Measurements from ENCODE around the gene DBT. TPM values are rescaled to one million over a fixed set of nuclear protein-coding genes. Genes with fewer than 3 reads are reported as not detected.
"Not testable (repeated sequence)": the region's sequence is repeated elsewhere in the genome, so short reads cannot be mapped to it uniquely, and the experiment has no call there.

DBT gene
- total and polyA plus RNA-seq, 8 donors, result 0.87 to 22.3 (median 6.3) TPM

GRCh38 chr1:100213141-100213540, 36.5 kb downstream of the DBT start:
- Histone ChIP-seq H3K4me1 (no peaks in the 10 kb centered on the region), H3K36me3 (peaks cover 29 to 97% (median 90%) of the 10 kb centered on the region in 4 donors), H3K9me3 (no peaks in the 10 kb centered on the region), H3K27ac (no peak overlapping the region), H3K27me3 (no peaks in the 10 kb centered on the region), H3K4me3 (no peak overlapping the region)
- 96 to 98% (median 98%) methylated on average over 15 to 37 of the region's 37 CpGs for WGBS, 5 donors
- intact Hi-C loops (cut with DNase I; ENCODE audit: low total_unique reads), result no loop called here
- no peak for TF ChIP-seq POLR2A (IDR thresholded peaks at IDR 0.05)
- no peak for TF ChIP-seq POLR2AphosphoS5 (IDR thresholded peaks at IDR 0.05)
- TF ChIP-seq EP300 (IDR thresholded peaks at IDR 0.05), result no peak
- TF ChIP-seq CTCF (IDR thresholded peaks at IDR 0.05), result no peak
- no peak for DNase-seq

GRCh38 chr1:100206301-100206700, 43.3 kb downstream of the DBT start:
- Histone ChIP-seq H3K9me3 (peaks cover 0 to 8% (median 3%) of the 10 kb centered on the region in 4 donors), H3K27ac (no peak overlapping the region), H3K4me3 (no peak overlapping the region), H3K27me3 (no peaks in the 10 kb centered on the region), H3K36me3 (peaks cover 8 to 100% (median 93%) of the 10 kb centered on the region in 4 donors), H3K4me1 (peaks cover 0 to 5% (median 0%) of the 10 kb centered on the region in 4 donors)
- WGBS, 5 donors, result 98 to 100% (median 99%) methylated on average over 2 of the region's 2 CpGs
- no peak for DNase-seq
- no peak for TF ChIP-seq CTCF (IDR thresholded peaks at IDR 0.05)
- TF ChIP-seq POLR2AphosphoS5 (IDR thresholded peaks at IDR 0.05), result no peak
- TF ChIP-seq POLR2A (IDR thresholded peaks at IDR 0.05), result no peak
- TF ChIP-seq EP300 (IDR thresholded peaks at IDR 0.05), result no peak
- intact Hi-C loops (cut with DNase I; ENCODE audit: low total_unique reads), result no loop called here

GRCh38 chr1:100205593-100205992, 44.0 kb downstream of the DBT start:
- intact Hi-C loops (cut with DNase I; ENCODE audit: low total_unique reads); H3K4me3 ChIP-seq; H3K27me3 ChIP-seq; H3K27ac ChIP-seq; H3K4me1 ChIP-seq; DNase-seq; H3K9me3 ChIP-seq: not testable (repeated sequence)
- 94 to 99% (median 96%) methylated on average over 2 of the region's 2 CpGs for WGBS, 5 donors
- H3K36me3 ChIP-seq, result peaks cover 8 to 100% (median 94%) of the 10 kb centered on the region in 4 donors

GRCh38 chr1:100205103-100205502, 44.5 kb downstream of the DBT start:
- H3K9me3 ChIP-seq; H3K27me3 ChIP-seq; H3K4me1 ChIP-seq; H3K27ac ChIP-seq; DNase-seq; H3K4me3 ChIP-seq; intact Hi-C loops (cut with DNase I; ENCODE audit: low total_unique reads): not testable (repeated sequence)
- H3K36me3 ChIP-seq, result peaks cover 12 to 100% (median 94%) of the 10 kb centered on the region in 4 donors
- WGBS, 5 donors, result 96 to 100% (median 97%) methylated on average over 2 of the region's 2 CpGs

GRCh38 chr1:100202703-100203102, 46.9 kb downstream of the DBT start:
- peaks cover 20 to 99% (median 91%) of the 10 kb centered on the region in 4 donors for H3K36me3 ChIP-seq
- H3K27ac ChIP-seq; H3K9me3 ChIP-seq; H3K27me3 ChIP-seq; H3K4me3 ChIP-seq; DNase-seq; H3K4me1 ChIP-seq; intact Hi-C loops (cut with DNase I; ENCODE audit: low total_unique reads): not testable (repeated sequence)
- WGBS, 5 donors, result 72 to 78% (median 75%) methylated on average over 2 of the region's 2 CpGs

- H3K27me3 ChIP-seq; H3K27ac ChIP-seq; H3K9me3 ChIP-seq; intact Hi-C loops (cut with DNase I; ENCODE audit: low total_unique reads); H3K4me3 ChIP-seq; DNase-seq; H3K4me1 ChIP-seq: not testable (repeated sequence)
- WGBS, 5 donors, result 67 to 93% (median 72%) methylated on average over 3 to 6 of the region's 6 CpGs
- peaks cover 18 to 99% (median 86%) of the 10 kb centered on the region in 4 donors for H3K36me3 ChIP-seq
These were observed 49.6 kb downstream of the DBT start for GRCh38 chr1:100200060-100200459.

All from stomach (tissue), 9 donors.